GM21528 (cell line): ENCODE measurements around the gene HSFX3.
"Not testable (repeated sequence)": the region's sequence is repeated elsewhere in the genome, so short reads cannot be mapped to it uniquely, and the experiment has no call there.

Source experiments
- ATAC-seq: cut with Tn5 transposase; IDR thresholded peaks from one replicate; pipeline ENCODE4 v1.9.1; 2021; ENCODE audit warnings: mild to moderate bottlenecking, moderate library complexity; ENCODE audit not compliant: unreplicated experiment, low FRiP score

HSFX3 gene, protein sequence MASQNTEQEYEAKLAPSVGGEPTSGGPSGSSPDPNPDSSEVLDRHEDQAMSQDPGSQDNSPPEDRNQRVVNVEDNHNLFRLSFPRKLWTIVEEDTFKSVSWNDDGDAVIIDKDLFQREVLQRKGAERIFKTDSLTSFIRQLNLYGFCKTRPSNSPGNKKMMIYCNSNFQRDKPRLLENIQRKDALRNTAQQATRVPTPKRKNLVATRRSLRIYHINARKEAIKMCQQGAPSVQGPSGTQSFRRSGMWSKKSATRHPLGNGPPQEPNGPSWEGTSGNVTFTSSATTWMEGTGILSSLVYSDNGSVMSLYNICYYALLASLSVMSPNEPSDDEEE

DNA sequence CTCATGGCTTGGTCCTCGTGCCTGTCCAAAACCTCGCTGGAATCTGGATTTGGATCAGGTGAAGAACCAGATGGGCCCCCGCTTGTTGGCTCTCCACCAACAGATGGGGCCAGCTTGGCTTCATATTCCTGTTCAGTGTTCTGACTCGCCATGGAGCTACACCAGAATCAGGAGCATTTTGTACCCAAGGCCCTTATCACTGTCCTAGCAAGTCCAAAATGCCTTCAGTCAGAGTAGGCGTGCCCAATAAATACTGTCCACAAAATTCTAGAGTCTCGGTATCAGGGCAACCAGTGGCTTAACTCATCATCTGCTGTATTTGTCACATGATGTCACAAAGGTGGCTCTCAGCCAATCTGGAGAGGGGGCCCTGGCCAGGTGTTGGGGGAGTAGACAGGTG, at the start of gene HSFX3:
Gene HSFX3, minus strand, starts transcription at position 224 of the 400 bp plus-strand sequence. Its CDS starts 72 bp downstream, at position 152.
- not testable (repeated sequence) for ATAC-seq

DNA sequence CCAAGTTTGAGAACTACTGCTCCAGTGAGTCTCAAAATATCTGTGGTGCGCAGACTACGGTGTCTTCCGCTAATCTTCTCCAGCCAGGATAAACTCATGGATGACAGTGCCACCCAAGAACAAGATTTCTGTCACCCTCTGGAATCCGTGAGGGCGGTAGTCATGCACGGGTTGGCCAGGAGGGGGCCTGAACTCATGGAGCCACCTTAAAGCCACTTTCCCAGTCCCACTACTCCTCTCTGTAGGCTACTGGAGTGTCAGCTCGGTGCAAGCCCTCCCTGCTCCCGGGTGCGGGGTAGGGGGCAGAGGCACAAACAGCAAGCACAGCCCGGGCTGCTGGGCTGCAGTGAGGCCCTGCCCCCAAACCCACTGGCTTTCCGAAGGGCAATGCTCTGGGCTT, 48.9 kb upstream of the HSFX3 start:
- not testable (repeated sequence) for ATAC-seq

DNA sequence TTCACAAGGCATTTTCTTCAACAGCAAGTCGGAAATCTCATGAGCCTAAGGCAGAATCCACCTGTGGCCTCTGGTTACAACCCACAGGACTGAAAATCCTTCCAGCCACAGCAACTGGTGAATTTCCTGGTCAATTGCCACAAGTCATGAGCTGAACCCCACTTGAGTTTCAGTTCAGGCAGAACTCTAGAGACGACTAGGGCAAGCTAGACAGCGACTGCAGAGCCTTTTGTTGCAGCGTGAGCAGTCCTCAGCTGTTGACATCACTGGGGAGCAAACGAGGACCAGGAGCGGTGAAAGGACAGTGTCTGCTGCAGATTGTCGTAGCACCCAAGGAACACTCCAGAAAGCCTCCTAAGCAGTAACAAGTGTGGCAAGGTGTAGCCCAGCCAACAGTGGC, 46.2 kb upstream of the HSFX3 start:
- not testable (repeated sequence) for ATAC-seq

DNA sequence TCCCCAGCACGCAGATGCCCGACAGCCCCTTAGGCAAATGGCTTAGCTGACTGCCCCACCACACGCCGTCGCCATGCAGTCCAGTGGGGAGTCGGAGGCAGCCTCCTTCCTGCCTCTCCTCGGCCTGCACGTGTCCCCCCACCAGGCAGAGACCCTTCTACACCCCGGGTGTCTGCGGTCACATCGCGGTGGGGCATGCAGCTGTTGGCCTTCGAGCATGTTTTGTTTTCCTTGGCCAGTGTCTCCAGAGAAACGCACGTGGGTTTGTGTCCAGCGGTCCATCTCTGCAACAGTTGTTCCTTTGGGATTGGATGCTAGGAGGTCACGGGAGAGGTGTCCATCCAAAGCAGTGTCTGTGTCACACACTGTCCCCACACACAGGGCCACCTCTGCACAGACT, 45.5 kb upstream of the HSFX3 start, which contains the start of gene HSFX2:
Gene HSFX2, minus strand, starts transcription at position 101 of the 400 bp plus-strand sequence. CDS start 614 bp downstream, outside the sequence.
- ATAC-seq = not testable (repeated sequence)

DNA sequence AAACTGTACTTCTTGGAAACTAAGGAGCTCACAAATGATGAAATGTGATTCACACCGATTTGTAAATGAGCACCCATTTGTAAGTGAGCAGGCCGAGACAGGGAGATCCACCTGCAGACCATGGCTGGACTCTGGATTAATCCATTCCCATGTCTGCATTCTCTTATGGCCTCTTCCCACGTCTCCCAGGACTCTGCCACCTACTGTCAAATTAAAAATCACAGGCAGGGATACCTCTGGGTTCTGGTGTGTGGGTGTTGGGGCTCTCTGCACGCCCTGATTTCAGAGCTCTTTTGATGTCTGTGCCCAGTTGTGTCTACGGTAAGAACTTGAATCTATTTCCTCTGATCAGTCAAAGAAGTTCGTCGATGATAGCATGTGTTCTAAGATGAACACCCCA, 41.3 kb upstream of the HSFX3 start:
- ATAC-seq = not testable (repeated sequence)

DNA sequence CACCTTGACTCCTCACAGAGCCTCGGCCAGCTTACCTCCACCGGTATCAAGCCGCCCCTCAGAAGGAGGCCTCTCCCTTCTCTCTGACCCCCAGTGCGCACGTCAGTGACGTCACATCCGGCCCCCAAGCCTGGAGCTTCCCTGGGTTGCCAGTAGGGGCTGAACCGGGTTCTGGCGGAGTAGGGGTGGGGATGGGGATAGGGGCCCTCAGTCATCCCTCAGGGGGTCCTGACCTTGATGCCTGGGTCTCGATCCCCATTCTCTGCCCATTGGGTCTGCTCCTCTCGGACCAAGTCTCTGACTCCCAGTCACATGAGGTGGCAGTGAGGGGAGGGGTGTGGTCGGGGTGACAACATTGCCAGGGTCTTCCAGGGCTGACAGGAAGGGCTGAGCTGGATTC, 37.6 kb upstream of the HSFX3 start, which contains the start of gene MAGEA9B:
Gene MAGEA9B, minus strand, starts transcription at position 101 of the 400 bp plus-strand sequence. CDS start 4,280 bp downstream, outside the sequence.
- ATAC-seq = not testable (repeated sequence)

DNA sequence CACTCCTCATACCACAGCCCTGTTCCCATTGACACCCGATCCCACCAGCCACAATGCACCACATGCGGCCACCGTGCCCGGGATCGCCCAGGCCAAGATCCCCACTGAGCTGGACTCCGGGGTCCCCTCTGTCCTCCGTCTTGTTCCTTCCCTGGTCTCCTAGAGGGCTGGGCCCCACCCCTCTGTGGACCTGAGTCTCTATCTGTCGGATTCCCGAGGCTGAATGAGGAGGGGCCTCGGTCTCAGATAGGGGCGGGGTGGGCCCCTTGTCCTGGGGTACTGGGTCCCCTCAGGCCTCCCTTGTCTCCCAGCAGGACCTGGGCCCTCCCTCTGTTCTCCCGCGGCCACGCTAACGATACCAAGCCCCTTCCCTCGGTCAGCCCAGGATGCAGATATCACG, 35.9 kb upstream of the HSFX3 start:
- ATAC-seq = not testable (repeated sequence)

DNA sequence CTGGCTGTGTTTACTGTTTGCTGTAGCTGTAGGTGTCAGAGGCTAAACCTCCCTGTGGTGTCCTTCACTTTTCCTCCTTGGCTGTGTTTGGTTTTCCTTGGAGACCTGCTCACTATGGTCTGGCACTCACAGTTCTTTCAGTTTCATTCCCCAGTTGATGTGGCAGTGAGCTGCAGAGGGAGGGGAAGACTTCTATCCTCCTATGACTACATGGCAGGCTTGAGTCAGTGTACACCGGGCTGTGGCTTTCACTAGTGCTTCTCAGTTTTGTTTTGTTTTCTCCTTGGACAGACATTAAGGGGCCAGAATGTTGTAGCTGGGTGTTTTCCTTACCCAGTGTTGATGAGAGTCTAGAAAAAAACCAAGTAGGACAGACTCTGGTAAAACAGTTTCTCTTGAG, 23.7 kb upstream of the HSFX3 start:
- ATAC-seq = peak; percentile 100

DNA sequence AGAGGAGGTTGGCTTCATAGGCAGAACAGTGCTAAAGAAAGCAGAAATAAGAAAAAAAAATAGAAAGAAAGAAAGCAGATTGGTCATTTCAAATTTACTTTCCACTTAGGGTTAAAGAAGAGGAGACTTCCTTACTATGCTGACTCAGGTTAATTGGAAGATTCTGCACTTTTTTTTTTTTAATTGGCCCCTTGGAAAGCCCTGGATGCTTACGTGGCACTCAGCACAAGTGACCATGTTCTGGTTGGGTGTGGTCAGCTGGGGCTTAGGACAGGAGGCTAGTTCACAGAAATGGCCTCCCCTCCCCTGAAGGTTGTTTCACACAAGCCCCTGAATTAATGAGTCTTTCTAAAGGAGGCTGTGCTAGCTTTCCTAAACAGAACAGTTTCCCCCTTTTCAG, 23.0 kb upstream of the HSFX3 start:
- ATAC-seq = no peak

DNA sequence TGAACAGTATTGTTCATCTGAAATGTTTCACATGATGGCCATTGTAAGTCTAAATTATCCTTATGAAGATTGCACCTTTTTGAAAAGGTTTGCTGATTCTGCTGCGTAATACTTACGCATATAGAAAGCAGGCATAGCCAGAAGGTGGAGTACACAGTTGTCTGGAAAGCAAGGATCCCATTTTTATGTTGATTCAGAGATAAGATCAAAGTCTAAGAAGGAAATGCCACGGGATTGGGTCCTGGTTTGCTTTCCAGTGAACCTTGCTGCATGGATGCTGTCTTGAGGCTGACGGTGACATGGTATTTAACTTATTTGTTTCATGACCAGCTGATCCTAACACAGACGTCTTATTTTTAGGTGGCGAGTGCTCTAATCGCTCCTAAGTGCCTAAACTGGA, 22.0 kb upstream of the HSFX3 start:
- no peak for ATAC-seq

DNA sequence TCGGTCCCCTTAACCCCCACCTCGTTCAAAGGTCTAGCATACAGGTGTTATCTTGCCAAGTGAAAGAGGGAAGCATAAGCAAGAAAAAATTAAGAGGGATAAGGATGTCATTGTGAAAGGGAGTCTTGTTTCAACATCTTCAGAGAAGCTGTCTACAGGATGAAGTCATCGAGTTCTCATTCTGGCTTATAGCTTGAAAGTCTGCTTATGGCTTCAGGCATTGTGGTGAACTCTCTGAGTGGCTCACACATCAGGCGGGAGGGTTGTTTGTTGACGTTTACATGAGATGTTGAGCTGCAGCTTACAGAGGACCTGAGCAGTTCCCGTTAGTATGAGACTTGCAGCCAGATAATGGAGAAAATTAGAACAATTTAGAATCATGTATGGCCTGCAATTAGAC, 20.9 kb upstream of the HSFX3 start:
- no peak for ATAC-seq

DNA sequence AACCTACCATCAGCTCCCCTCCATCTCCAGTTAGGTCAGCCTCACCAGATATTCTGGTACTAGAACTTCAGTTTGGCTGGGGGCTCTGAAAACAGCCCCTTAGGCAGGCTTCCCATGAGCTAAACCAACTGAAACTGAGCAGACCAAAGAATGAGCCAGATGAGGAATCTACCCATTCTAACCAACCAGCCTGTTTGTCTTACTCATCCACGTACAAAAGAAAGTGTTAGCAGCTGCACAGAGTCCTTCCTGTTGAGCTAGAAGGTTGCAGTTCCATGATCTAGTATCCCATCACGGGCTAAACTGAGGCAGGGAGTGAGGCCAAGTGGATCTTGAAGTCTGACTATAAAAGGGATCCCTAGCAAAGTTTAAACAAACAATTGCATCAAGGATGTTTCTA, 20.0 kb upstream of the HSFX3 start:
- no peak for ATAC-seq

DNA sequence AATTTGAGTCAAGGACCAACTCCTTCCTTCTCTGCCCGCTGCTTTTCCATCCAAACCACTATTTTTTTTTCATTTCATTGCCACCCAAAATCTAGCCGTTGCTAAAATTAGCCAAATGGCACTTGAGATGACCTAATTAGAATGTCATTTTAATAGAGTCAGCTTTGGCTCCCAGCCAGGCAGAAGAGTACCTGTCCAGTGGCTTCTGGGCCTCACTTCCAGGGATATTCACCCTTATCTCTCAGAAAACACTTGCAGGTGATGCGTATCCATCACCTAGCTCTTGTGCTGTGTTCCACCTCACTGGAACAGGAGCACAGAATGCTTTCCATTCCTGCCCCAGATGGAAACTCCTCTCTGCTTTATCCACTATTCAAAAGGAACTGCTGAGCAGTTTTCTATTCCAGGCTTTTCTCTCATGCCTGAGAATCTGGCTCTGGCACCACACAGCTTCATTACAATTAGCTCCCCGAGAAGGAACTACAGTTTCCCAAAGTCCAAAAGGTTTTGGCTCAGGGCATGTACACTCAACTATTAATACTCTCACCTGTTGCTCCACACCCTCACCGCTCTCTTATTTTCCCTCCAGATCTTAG, 19.1 kb upstream of the HSFX3 start:
- ATAC-seq = no peak

DNA sequence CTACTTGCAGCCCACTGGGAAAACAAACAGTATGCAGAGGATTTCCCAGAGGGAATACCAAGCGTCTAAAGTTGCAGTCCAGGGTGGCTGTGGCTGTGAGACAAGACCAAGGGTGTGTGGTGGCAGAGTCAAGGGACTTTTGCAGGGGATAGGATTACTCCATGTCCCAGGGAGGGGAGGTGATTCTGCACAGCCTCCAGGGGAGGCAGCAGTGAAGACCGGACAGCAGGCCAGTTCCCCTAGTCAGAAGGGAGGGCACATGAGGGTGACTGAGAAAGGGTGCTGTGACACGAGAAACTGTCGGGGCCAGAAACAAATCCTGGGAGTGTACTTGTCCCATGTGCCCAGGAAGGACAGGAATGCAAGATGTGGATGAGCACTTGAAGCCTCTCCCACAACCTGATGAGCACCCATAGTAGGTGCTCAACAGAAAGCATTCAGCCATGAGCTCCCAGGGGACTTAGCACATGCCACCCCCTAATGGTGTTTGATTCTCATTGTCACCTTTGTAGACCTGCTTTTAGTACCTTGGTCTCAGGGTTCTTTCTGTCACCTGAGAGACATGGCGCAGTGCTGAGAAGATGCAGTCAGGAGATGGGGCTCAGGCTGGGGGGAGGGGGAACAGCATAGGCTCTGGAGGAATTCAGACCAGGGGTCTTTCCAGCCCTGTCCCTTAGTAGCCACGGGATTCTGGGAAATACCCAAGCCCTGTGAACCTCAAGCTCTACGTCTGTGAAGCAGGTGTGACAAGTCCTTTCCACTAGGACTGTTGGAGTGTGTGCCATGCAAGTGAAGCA, 18.1 kb upstream of the HSFX3 start:
- ATAC-seq = no peak

DNA sequence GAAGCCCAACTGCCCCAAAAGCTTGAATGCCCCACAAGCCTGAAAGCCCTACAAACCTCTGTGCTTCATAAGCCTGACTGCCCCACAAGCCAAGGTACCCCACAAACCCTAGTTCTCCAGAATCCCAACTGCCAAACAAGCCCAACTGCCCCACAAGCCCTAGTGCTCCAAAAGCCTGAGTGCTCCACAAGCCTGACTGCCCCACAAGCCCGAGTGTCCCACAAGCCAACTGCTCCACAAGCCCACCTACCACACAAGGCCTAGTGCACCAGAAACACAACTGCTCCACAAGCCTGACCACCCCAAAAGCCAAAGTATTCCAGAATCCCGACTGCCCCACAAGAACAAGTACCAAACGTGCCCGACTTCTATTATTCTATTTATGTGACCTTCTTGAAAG, 13.6 kb upstream of the HSFX3 start:
- ATAC-seq = no peak

DNA sequence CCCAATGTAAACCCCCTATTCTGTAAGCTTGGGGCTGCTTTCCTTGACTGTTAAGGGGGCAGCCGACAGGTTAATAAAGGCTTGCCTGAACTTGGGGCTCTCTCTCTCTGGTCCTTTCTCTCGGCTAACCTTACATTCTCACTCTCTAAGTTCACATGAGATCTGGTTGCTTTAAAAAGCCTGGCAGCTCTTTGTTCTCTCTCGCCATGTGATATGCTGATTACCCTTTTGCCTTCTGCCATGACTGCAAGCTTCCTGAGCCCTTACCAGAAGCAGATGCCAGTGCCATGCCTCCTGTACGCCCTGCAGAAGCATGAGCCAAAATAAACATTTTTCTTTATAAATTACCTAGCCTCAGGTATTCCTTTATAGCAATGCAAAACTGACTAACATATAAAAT, 5.5 kb upstream of the HSFX3 start:
- ATAC-seq = not testable (repeated sequence)

DNA sequence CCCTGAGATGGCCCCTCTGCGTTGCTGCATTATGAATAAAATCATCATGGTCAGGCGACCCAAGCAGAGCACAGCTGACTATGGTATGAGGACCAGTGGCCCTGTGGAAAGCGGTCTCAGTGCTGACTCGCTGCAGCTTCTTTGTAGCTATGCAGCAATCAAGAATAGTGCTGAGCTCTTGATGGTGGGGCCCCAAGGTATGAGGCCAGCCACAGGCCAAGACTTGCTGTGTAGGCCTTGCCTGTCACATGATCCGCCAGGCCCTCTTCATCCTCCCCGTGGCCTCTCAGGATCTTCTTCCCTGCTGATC, 2.2 kb upstream of the HSFX3 start:
- not testable (repeated sequence) for ATAC-seq

DNA sequence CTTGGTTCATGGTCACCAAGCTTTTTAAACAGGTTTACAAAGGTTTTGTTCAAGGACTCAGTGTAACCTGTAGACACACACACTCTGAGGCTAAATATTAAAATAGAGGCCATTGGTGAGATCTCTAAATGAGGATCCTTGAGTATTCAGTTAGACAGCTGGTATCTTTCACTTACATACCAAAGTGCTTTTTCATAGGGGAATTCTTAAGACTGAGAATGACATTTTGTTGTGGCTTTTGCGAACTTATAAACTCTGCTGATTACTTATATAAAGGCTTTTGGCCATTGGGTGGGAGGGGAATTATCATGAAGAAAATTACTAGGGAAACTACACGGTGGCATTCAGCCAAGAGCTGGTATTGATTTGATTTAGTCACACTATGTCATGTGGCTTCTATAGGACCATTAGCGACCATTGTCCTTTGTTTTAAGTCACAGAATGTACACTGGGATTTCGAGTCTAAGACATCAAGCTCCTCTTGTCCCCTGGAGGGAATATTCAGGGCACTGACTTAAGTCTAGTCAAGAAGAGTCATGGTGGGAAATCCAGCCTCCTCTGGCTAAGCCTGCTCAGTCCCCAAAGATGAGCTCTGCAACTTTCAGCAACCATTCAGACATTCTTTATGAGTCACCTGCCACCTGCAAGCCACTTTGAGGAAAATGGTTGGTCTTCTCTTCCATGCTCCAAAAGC, 1.7 kb upstream of the HSFX3 start:
- not testable (repeated sequence) for ATAC-seq

DNA sequence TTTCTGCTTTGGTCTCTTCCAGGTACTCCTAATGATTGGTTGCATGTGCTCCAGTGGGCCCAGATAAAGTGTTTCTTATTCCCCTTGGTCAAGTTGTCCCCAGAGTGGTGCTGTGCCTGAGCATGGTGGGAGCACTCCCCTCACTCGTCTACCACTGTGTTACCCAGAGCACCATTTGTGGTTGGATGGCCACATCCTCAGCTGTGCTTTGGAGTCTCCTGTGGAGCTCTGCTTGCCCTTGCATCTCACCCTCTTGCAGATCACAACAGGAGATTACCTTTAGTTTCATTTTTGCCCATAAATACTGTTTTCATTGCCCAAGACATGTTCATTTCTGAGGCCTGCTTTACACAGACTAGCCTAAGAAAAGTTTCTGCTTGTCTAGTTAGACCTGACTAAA, 730 bp upstream of the HSFX3 start:
- not testable (repeated sequence) for ATAC-seq

DNA sequence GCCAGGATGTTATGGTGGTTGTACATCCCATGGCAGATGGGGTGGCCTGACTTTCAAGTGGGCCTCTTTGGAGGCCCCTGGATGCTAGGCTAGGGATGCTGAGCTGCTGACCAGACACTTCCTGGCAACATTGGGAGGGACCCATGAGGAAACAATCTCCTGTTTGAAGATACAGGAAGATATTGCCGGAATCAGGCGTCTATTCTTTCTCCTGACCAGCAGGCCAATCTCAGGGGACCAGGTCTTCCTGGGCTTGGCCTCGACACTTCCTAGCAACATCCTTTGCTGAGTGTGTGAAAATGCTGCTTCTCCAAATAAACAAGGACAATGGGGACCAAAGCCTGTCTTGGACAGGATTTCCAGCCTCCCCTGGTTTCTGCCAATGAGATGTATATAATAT, 1.9 kb downstream of the HSFX3 start:
- not testable (repeated sequence) for ATAC-seq

DNA sequence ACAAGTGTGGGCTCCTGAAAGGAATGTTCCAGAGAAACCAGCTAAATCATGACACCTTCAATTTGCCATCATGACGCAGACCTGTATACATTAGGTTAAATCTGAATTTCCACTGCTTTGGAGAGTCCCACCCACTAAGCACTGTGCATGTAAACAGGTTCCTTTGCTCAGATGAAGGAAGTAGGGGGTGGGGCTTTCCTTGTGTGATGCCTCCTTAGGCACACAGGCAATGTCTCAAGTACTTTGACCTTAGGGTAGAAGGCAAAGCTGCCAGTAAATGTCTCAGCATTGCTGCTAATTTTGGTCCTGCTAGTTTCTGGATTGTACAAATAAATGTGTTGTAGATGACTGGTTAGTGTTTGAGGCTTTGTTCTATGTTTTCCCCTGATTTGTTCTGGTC, 2.8 kb downstream of the HSFX3 start:
- ATAC-seq = not testable (repeated sequence)
